ENCODE data around the gene SUPT3H.

GRCh38 chr6:45411959-45412358 lies 34.2 kb upstream of the SUPT3H start:
- TF ChIP-seq CREB1 (IDR thresholded peaks at IDR 0.05; ENCODE audit: low read depth) (no peak), ZBTB7A (IDR thresholded peaks at IDR 0.05; ENCODE audit: low read depth) (no peak), RAD21 (IDR thresholded peaks at IDR 0.05; ENCODE audit: low read depth) (0 out of 2 replicates have a peak, but pooled peaks have one; percentile 2), EP300 (IDR thresholded peaks at IDR 0.05; ENCODE audit: borderline replicate concordance) (no peak), MAX (IDR thresholded peaks at IDR 0.05) (no peak), TCF12 (IDR thresholded peaks at IDR 0.05; ENCODE audit: low read depth) (no peak), REST (IDR thresholded peaks at IDR 0.05; ENCODE audit: low read depth) (no peak), TAF1 (IDR thresholded peaks at IDR 0.05; ENCODE audit: low read depth) (no peak), FOXM1 (IDR thresholded peaks at IDR 0.05; ENCODE audit: borderline replicate concordance, low read depth) (no peak), USF1 (IDR thresholded peaks at IDR 0.05) (no peak), YY1 (IDR thresholded peaks at IDR 0.05; ENCODE audit: low read depth) (no peak), NFIC (IDR thresholded peaks at IDR 0.05) (peak; percentile 61), CEBPB (IDR thresholded peaks at IDR 0.05) (no peak)
